GM12875 (cell line): ENCODE results near the gene SREBF1.

ENCODE experiments used
- H3K4me3 ChIP-seq: one replicate; pipeline ENCODE4 v1.5.1; 2011; ENCODE audit warnings: low read depth, low read length, control low read depth
- TF ChIP-seq, protein P1 (sequence below): IDR thresholded peaks from 2 replicates; pipeline ENCODE4 v1.5.1; 2011; ENCODE audit warnings: low read depth, mild to moderate bottlenecking, control low read depth, inconsistent platforms, low read length, moderate library complexity, borderline replicate concordance; ENCODE audit not compliant: insufficient read depth

The SREBF1 gene

DNA sequence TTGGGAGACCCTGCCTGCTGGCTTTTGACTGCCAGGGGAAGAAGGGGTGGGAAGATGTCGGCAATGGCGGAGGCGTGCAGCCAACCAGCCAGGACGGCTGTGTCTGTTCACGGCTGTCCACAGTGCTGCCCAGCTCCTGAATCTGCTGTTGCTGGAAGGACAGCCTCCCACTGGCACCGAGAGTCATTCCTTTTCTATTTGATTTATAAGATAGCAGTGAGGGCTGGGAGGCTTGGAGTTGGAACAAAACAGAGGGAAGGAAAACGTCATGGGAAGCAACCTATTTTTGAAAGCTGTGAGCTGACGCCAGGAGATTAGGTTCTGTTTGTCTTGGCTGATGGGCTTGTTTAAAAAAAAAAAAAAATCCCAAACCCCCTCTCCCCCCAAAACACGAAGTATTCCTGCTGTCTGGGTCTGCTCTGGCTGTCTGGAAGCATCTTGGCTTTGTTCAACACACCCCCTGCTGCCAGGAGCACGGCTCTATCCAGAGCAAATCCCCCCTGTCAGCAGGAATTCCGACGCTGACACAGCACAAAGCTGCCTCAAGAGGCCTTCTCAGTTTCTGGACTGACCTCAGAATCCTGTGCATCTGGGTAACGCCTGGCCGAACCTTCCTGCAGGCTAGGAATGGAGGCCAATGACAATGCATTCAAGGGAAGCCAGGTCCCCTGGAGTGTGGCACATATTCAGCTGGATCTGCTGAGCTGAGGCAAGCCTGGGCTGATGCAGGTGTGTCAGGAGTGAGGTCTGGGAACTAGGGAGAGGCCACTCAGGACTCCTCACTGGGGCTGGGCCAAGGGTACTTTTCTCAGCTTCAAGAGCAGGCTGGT lies 41.0 kb upstream of the SREBF1 start:
- TF ChIP-seq, protein P1, sequence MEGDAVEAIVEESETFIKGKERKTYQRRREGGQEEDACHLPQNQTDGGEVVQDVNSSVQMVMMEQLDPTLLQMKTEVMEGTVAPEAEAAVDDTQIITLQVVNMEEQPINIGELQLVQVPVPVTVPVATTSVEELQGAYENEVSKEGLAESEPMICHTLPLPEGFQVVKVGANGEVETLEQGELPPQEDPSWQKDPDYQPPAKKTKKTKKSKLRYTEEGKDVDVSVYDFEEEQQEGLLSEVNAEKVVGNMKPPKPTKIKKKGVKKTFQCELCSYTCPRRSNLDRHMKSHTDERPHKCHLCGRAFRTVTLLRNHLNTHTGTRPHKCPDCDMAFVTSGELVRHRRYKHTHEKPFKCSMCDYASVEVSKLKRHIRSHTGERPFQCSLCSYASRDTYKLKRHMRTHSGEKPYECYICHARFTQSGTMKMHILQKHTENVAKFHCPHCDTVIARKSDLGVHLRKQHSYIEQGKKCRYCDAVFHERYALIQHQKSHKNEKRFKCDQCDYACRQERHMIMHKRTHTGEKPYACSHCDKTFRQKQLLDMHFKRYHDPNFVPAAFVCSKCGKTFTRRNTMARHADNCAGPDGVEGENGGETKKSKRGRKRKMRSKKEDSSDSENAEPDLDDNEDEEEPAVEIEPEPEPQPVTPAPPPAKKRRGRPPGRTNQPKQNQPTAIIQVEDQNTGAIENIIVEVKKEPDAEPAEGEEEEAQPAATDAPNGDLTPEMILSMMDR, result no peak
- H3K4me3 ChIP-seq, result no peak overlapping the region

DNA sequence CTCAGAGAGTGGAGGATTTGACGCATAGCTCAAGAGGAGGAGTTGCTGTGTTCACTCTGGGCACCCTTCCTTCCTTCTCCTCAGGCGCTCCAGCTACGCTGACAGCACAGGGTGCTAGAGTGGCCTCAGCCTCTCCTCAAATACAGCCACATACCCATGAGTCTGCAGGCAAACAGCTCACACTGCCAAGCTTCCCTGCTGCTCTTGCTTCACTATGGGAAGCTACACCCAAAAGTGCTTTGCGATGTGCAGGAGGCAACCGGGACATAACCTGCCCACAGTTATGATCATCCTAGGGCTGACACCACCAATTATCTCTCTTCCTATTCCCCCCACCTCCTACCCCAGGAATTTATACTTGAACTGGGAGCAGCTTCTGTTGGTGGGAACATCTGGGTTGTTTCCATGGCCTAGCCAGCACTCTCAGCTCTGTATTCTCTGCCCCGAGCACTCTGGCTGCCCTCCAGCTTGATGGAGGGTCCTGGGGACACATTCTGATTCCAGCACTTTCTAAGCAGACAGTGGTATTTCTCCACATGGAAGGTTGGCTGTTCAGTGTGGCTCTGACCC lies 40.3 kb upstream of the SREBF1 start:
- no peak overlapping the region for H3K4me3 ChIP-seq
- TF ChIP-seq, protein P1, result no peak

DNA sequence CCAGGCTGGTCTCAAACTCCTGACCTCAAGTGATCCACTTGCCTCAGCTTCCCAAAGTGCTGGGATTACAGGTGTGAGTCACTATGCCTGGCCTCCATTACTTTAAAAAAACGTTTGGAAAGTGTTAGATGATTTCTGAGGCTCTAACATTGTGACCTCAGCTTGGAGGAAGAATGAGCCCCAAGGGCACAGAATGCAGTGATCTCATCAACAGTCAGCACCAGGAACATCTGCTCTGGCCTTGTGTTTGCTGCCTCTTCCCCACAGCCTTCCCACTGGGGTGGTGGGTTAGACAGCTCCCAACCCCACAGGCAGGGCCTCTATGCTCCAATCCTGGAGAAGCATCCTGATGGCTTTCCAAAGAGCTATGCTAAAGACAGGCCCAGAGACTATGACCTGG lies 37.7 kb upstream of the SREBF1 start:
- TF ChIP-seq, protein P1, result no peak
- no peak overlapping the region for H3K4me3 ChIP-seq

DNA sequence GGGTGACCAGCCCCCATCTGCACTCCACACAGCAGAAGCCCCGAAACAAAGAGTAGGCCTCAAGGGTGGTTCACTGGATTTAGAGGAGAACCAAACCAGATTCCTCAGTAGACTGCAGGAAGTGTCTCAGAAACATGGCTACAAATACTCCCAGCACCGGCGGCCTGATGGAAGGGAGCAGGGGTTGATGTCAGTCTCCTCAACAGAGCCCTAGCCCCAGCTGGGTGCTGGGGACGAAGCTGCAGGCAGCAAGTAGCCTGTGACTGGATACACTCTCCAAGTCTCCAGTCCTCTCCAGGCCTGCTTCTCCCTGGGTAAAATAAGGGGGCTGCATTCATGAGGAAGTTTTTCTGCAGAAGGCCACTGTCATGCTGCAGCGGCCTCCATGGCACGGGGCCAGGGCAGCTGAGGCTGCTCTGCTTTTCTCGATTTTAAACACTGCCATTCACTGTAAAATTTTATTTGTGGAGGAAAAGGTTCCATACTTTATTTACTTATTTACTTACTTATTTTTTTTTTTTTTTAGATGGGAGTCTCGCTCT lies 36.7 kb upstream of the SREBF1 start:
- no peak overlapping the region for H3K4me3 ChIP-seq
- TF ChIP-seq, protein P1, result no peak

DNA sequence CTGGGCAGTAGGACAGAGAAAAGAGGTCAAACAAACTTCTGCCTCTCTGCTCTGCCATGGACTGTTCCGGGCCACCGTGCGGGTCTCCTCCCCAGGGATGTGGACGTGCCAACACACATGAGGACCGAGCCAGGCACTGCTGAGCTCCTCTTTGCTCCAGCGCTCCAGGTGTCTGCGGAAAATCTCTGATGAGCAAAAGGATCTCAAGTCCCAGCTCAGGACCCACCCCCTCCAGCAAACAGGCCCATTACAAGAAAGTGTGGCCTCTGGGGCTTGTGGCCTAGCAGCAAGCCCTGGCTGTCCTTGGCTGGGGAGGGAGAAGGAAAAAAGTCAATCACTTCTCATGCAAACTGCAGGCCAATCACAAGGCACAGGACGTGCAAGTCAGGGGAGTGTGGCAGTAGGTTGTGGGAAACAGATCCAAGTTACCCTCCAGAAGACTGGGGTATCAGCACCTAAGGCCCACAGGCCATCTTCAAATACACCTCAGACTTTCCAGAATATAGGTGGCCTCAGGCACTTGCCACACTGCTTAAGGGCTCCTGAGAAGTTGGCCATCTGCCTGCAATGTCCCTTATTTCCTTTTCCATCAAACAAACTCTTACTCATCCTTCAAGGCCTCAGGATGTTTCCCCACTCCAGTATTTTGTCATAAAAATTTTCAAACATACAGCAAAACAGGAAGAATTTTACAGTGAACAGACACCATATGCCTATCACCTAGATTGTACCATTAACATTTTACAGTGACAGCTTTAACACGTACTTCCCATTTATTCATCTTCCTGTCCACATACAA lies 36.0 kb upstream of the SREBF1 start:
- H3K4me3 ChIP-seq, result no peak overlapping the region
- TF ChIP-seq, protein P1, result no peak

DNA sequence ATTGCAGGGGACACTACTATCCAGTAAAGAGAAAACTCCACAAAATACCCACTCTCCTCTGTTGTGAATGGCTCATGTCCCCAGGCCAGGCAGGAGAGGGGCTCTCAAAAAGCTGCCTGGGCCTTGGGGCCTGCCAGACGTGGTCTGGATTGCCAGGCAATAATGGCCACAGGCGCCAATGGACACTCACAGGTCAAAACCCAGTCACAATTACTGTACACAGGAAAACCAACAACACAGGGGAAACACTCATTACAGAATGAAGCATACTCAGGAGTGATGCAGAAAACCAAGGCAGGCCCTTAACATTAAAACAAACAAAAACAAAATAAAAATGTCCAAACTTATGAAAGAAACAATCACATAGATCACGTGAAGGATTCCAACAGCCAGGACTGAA lies 35.1 kb upstream of the SREBF1 start:
- no peak overlapping the region for H3K4me3 ChIP-seq
- TF ChIP-seq, protein P1, result no peak
